CD4-positive, alpha-beta T cell (primary cell): ENCODE results near the gene HEATR1. TPM values are rescaled to one million over a fixed set of nuclear protein-coding genes. Genes with fewer than 3 reads are reported as not detected.

Experiments used
- ATAC-seq: fragments of 200-7000 bp; cut with Tn5 transposase; one replicate; pipeline ENCODE4 v1.10.0; 2022; ENCODE audit warnings: mild to moderate bottlenecking; ENCODE audit not compliant: poor library complexity
- CTCF ChIA-PET: fragments of 350-600 bp; sonication (Branson Sonifier 250); formaldehyde crosslinking; loops from one replicate; lab custom pipeline; 2021; ENCODE audit warnings: antibody characterized with exemption, inconsistent platforms; lab: Charles Lee
- POLR2A ChIA-PET: fragments of 350-600 bp; sonication (Branson Sonifier 250); formaldehyde crosslinking; loops from one replicate; lab custom pipeline; 2021; ENCODE audit warnings: antibody characterized with exemption, inconsistent platforms; lab: Charles Lee
- DNase-seq, 14 experiments: peaks; one replicate each; pipeline ENCODE4 v3.0.0-alpha.2; 2013 to 2020; ENCODE audit warnings: mixed read lengths in 2 of 14
- H3K27ac ChIP-seq, 2 donors: one replicate each; pipeline versions ENCODE4 v1.5.1 to v1.7.0; 2013; ENCODE audit warnings: low read length in 2 of 2, low read depth in 1 of 2, mild to moderate bottlenecking in 1 of 2
- H3K27me3 ChIP-seq, 2 experiments: 1 replicate in 1 of 2; 2 replicates in 1 of 2; pipeline versions ENCODE4 v1.6.1 to v1.7.0; 2013; ENCODE audit warnings: low read length in 2 of 2, control low read depth in 1 of 2, mild to moderate bottlenecking in 1 of 2, moderate library complexity in 1 of 2; ENCODE audit not compliant: insufficient read depth in 2 of 2, control insufficient read depth in 1 of 2
- H3K36me3 ChIP-seq: one replicate; pipeline ENCODE4 v1.6.1; 2013; ENCODE audit warnings: low read length, control low read depth; ENCODE audit not compliant: insufficient read depth
- H3K4me1 ChIP-seq: one replicate; pipeline ENCODE4 v1.6.1; 2013; ENCODE audit warnings: low read length, control low read depth; ENCODE audit not compliant: insufficient read depth
- H3K4me3 ChIP-seq: one replicate; pipeline ENCODE4 v1.5.1; 2013; ENCODE audit warnings: mild to moderate bottlenecking, low read length, moderate library complexity
- H3K9me3 ChIP-seq, 2 experiments: 1 replicate in 1 of 2; 2 replicates in 1 of 2; pipeline versions ENCODE4 v1.6.1 to v1.7.0; 2013; ENCODE audit warnings: low read length in 2 of 2, mild to moderate bottlenecking in 2 of 2, control low read depth in 1 of 2, moderate library complexity in 1 of 2; ENCODE audit not compliant: control insufficient read depth in 1 of 2, insufficient read depth in 1 of 2
- H3K27ac Mint-ChIP-seq: one replicate; pipeline ENCODE4 v1.8.0; 2020; ENCODE audit warnings: mixed read lengths
- H3K27me3 Mint-ChIP-seq: one replicate; pipeline ENCODE4 v1.8.0; 2021; ENCODE audit warnings: mixed read lengths
- H3K36me3 Mint-ChIP-seq: one replicate; pipeline ENCODE4 v1.8.0; 2021; ENCODE audit warnings: low read depth, mixed read lengths
- H3K4me1 Mint-ChIP-seq: one replicate; pipeline ENCODE4 v1.8.0; 2021; ENCODE audit warnings: low read depth, mixed read lengths
- H3K4me3 Mint-ChIP-seq: one replicate; pipeline ENCODE4 v1.8.0; 2020; ENCODE audit warnings: mild to moderate bottlenecking, mixed read lengths
- H3K9me3 Mint-ChIP-seq: one replicate; pipeline ENCODE4 v1.8.0; 2020; ENCODE audit warnings: mixed read lengths
- intact Hi-C, 2 experiments: fragments of 100-400 bp; cut with DNase I in 1 of 2; cut with micrococcal nuclease in 1 of 2; formaldehyde crosslinking; loops; one replicate each; pipeline versions ENCODE4 v1.15.1 to v1.9.0; 2023 to 2025; cut with DNase I, micrococcal nuclease
- total RNA-seq, 174 experiments: library from RNA in 2 of 174; stranded (reverse) in 2 of 174; gene quantifications; one replicate each; pipeline ENCODE4 v1.2.3 and lab custom pipeline; 2021 to 2026
- TF ChIP-seq, protein P1 (sequence below): fragments of 200-600 bp; IDR thresholded peaks from one replicate; pipeline ENCODE4 v1.8.0; 2022; ENCODE audit warnings: antibody characterized with exemption, mild to moderate bottlenecking

HEATR1 gene
- total RNA-seq, 2 experiments from 2014 or later: 34.9 to 37.5 TPM

DNA sequence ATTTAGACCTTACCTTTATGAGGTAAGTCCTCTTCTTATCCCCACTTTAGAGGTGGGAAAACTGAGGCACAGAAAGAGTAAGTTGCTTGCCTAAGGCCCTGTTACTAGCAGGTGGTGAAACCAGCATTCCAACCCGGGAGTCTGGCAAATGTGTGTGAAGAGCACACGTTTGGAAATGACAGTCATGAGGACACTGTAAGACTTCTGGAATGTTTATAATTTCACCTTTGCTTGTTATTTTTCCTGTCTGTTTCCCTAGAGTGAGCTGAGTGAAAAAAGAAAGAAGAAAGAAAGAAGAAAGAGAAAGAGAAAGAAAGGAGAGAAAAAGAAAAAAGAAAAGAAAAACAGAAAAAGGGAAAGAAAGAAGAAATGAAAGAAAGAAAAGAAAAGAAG, 101.7 kb downstream of the HEATR1 start:
- peaks cover 9% of the 10 kb centered on the region for H3K4me1 ChIP-seq
- TF ChIP-seq, protein P1, sequence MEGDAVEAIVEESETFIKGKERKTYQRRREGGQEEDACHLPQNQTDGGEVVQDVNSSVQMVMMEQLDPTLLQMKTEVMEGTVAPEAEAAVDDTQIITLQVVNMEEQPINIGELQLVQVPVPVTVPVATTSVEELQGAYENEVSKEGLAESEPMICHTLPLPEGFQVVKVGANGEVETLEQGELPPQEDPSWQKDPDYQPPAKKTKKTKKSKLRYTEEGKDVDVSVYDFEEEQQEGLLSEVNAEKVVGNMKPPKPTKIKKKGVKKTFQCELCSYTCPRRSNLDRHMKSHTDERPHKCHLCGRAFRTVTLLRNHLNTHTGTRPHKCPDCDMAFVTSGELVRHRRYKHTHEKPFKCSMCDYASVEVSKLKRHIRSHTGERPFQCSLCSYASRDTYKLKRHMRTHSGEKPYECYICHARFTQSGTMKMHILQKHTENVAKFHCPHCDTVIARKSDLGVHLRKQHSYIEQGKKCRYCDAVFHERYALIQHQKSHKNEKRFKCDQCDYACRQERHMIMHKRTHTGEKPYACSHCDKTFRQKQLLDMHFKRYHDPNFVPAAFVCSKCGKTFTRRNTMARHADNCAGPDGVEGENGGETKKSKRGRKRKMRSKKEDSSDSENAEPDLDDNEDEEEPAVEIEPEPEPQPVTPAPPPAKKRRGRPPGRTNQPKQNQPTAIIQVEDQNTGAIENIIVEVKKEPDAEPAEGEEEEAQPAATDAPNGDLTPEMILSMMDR: no peak
- Mint-ChIP-seq H3K4me3 (peak overlapping the region; percentile 61), H3K9me3 (no peaks in the 10 kb centered on the region), H3K36me3 (no peaks in the 10 kb centered on the region), H3K27me3 (no peaks in the 10 kb centered on the region), H3K27ac (peak overlapping the region; percentile 20), H3K4me1 (peaks cover 13% of the 10 kb centered on the region)
- no peak for DNase-seq
- no peaks in the 10 kb centered on the region for H3K36me3 ChIP-seq
- ChIA-PET POLR2A (interaction anchor here (0.6 to 2.3 kb wide), 4 partner anchors 14 to 998 kb away, joined by 3 to 10 read pairs (median 6); partner anchors contain the start of gene LGALS8), CTCF (interaction anchor here (0.6 kb wide), 1 partner anchor 46 kb away, joined by 3 read pairs; no protein-coding TSS in a partner anchor)
- H3K27me3 ChIP-seq: no peaks in the 10 kb centered on the region
- intact Hi-C loops: no loop called here
- H3K27ac ChIP-seq: no peak overlapping the region
- H3K4me3 ChIP-seq: no peak overlapping the region
- H3K9me3 ChIP-seq: no peaks in the 10 kb centered on the region
- no peak for ATAC-seq

DNA sequence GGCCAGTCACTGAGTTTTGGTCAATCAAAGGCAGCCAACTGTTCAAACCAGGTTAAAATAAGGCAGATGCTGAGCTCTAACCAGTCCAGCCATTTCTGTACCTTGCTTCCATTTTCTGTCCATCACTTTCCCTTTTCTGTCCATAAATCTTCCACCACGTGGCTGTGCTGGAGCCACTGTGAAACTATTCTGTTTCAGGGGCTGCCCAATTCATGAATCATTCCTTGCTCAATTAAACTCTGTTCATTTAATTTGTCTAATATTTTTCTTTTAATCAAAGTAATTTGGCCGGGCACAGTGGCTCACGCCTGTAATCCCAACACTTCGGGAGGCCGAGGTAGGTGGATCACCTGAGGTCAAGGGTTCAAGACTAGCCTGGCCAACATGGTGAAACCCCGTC, 103.2 kb downstream of the HEATR1 start:
- Histone ChIP-seq H3K4me1 (peaks cover 9% of the 10 kb centered on the region), H3K4me3 (no peak overlapping the region), H3K27ac (no peak overlapping the region), H3K27me3 (no peaks in the 10 kb centered on the region), H3K9me3 (no peaks in the 10 kb centered on the region), H3K36me3 (no peaks in the 10 kb centered on the region)
- TF ChIP-seq, protein P1: no peak
- POLR2A ChIA-PET: no interaction called here
- peaks cover 13% of the 10 kb centered on the region for H3K4me1 Mint-ChIP-seq
- no peak overlapping the region for H3K27ac Mint-ChIP-seq
- no peaks in the 10 kb centered on the region for H3K9me3 Mint-ChIP-seq
- no peaks in the 10 kb centered on the region for H3K27me3 Mint-ChIP-seq
- ATAC-seq (no peak), DNase-seq (no peak)
- intact Hi-C loops: no loop called here
- H3K36me3 Mint-ChIP-seq: no peaks in the 10 kb centered on the region
- H3K4me3 Mint-ChIP-seq: no peak overlapping the region
- CTCF ChIA-PET: interaction anchor here (0.7 to 0.8 kb wide), 2 partner anchors 19 to 49 kb away, joined by 3 read pairs; no protein-coding TSS in a partner anchor

Other genes with a start within 250 kb of the HEATR1 start
- 1 to 10 TPM; 1.5 to 1.7 TPM for gene EDARADD, start 210.2 kb downstream of the HEATR1 start, total RNA-seq
- gene LGALS8, start 80.5 kb downstream of the HEATR1 start, total RNA-seq: 100 to 1,000 TPM; 138 to 144 TPM
- gene ACTN2, start 82.0 kb upstream of the HEATR1 start, total RNA-seq: under 1 TPM in 1 of 2 experiments, not detected in 1; 0.28 TPM
- 10 to 100 TPM; 35.2 to 37.0 TPM for gene MTR, start 190.8 kb upstream of the HEATR1 start, total RNA-seq